ENCODE data around the gene TET3. TPM values are rescaled to one million over a fixed set of nuclear protein-coding genes. Genes with fewer than 3 reads are reported as not detected.
A peak's percentile ranks its signal among the peaks of the same experiment; 100 is the strongest.

The TET3 gene
- total RNA-seq (2022): 23.3 and 24.4 TPM in 2 replicates
- Bru-seq, nascent RNA: percentile 85 among the genes with signal in this experiment
- percentile 83 among the genes with signal in this experiment for BruChase-seq, experiment 1, labeled RNA remaining after a 6-hour chase
- BruChase-seq, experiment 2, labeled RNA remaining after a 2-hour chase: percentile 83 among the genes with signal in this experiment
- long read RNA-seq, partial matches to known transcripts: 0 of 5 reads
- long read RNA-seq, other reads (novel, unspliced or antisense): 5 of 5 reads

DNA sequence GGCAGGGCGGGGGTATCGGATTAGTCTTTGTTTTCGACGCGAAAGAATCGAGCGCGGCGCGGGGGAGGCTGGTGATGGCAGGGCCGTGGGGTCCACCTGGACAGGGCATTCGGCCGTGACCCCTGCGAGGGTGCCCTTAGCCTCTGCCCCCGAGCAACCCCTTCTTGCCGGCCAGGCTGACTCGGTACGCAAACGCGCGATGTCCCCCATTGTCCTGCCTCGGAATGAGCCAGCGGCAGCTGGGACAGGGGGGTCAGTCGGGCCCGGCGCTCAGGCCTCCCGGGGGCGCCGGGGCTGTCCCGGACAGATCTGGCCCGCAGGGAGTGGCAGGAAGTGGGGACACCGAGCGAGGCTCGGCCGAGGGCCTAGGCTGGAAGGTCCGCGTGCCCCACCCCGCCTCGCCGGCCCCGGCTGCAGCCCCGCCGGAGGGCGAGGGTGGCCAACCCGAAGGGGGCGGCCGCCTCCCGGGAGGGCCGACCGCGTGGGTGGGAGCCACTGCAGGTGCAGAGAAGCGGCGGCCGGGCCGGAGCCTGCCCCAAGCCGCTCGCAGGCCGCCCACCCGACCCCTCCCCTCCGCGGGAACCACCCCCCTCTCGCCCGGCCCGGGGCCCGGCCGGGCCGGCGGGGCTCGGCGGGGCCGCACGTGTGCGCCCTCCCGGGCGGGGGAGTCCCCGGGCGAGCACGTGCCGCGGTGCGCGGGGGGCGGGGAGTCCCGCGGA lies at the start of gene TET3:
Gene TET3 (plus strand): TSS at position 708 of the 719 bp plus-strand sequence. CDS start 1,494 bp downstream, outside the sequence.
- BruUV-seq (replicated peaks): no TSS peak
- peak; percentile 73 for DNase-seq
- Mint-ChIP-seq H3K9me3 (ENCODE audit: low read depth, unreplicated experiment) (no peaks in the 10 kb centered on the region), H3K4me1 (ENCODE audit: low read depth, unreplicated experiment) (peaks cover 79% of the 10 kb centered on the region), H3K27ac (ENCODE audit: unreplicated experiment) (peak within 1 kb of the TSS; percentile 95), H3K27me3 (ENCODE audit: unreplicated experiment) (no peaks in the 10 kb centered on the region), H3K4me3 (ENCODE audit: low read depth, unreplicated experiment) (peak within 1 kb of the TSS; percentile 81), H3K36me3 (ENCODE audit: insufficient read depth, unreplicated experiment) (peaks cover 81% of the 10 kb centered on the region)
- CTCF ChIA-PET: no interaction called here
- TF ChIP-seq, protein P1, sequence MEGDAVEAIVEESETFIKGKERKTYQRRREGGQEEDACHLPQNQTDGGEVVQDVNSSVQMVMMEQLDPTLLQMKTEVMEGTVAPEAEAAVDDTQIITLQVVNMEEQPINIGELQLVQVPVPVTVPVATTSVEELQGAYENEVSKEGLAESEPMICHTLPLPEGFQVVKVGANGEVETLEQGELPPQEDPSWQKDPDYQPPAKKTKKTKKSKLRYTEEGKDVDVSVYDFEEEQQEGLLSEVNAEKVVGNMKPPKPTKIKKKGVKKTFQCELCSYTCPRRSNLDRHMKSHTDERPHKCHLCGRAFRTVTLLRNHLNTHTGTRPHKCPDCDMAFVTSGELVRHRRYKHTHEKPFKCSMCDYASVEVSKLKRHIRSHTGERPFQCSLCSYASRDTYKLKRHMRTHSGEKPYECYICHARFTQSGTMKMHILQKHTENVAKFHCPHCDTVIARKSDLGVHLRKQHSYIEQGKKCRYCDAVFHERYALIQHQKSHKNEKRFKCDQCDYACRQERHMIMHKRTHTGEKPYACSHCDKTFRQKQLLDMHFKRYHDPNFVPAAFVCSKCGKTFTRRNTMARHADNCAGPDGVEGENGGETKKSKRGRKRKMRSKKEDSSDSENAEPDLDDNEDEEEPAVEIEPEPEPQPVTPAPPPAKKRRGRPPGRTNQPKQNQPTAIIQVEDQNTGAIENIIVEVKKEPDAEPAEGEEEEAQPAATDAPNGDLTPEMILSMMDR (IDR thresholded peaks at IDR 0.05; ENCODE audit: unreplicated experiment): no peak
- intact Hi-C loops (cut with micrococcal nuclease; ENCODE audit: unreplicated experiment): loop anchor here (5.0 kb wide), 1 partner anchor 138 kb away; no protein-coding TSS in a partner anchor

DNA sequence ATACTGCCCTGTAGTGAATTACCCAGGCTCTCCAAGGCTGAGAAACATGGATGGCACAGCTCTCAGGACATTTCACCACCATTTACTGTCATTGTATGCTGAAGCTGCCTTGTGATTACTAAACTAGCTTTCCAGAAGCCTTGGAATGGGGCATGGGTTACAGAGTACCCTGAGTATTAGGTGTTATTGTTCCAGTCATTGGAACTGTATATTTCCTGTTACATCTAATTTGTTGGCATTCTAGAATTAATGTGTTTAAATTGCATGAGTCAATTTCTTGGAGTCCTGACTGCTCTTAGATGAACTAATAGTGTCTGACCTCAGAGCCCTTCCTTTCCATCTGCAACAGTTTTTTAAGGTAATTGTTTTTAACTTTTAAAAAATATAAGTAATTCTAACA lies 49.1 kb upstream of the TET3 start:
- no peak overlapping the region for H3K27ac Mint-ChIP-seq (ENCODE audit: unreplicated experiment)
- H3K4me1 Mint-ChIP-seq (ENCODE audit: low read depth, unreplicated experiment): peaks cover 46% of the 10 kb centered on the region
- CTCF ChIA-PET: interaction anchor here (1.4 kb wide), 1 partner anchor 45 kb away, joined by 3 read pairs; no protein-coding TSS in a partner anchor
- no TSS peak for BruUV-seq (replicated peaks)
- intact Hi-C loops (cut with micrococcal nuclease; ENCODE audit: unreplicated experiment): no loop called here
- no peaks in the 10 kb centered on the region for H3K9me3 Mint-ChIP-seq (ENCODE audit: low read depth, unreplicated experiment)
- H3K27me3 Mint-ChIP-seq (ENCODE audit: unreplicated experiment): no peaks in the 10 kb centered on the region
- no peak overlapping the region for H3K4me3 Mint-ChIP-seq (ENCODE audit: low read depth, unreplicated experiment)
- DNase-seq: no peak
- H3K36me3 Mint-ChIP-seq (ENCODE audit: insufficient read depth, unreplicated experiment): peaks cover 43% of the 10 kb centered on the region
- TF ChIP-seq, protein P1 (IDR thresholded peaks at IDR 0.05; ENCODE audit: unreplicated experiment): no peak

- peak overlapping the region; percentile 9 for H3K27ac Mint-ChIP-seq (ENCODE audit: unreplicated experiment)
- H3K36me3 Mint-ChIP-seq (ENCODE audit: insufficient read depth, unreplicated experiment): peaks cover 42% of the 10 kb centered on the region
- no peak overlapping the region for H3K4me3 Mint-ChIP-seq (ENCODE audit: low read depth, unreplicated experiment)
- DNase-seq: no peak
- H3K27me3 Mint-ChIP-seq (ENCODE audit: unreplicated experiment): no peaks in the 10 kb centered on the region
- CTCF ChIA-PET: no interaction called here
- H3K4me1 Mint-ChIP-seq (ENCODE audit: low read depth, unreplicated experiment): peaks cover 29% of the 10 kb centered on the region
- no TSS peak for BruUV-seq (replicated peaks)
- H3K9me3 Mint-ChIP-seq (ENCODE audit: low read depth, unreplicated experiment): no peaks in the 10 kb centered on the region
- TF ChIP-seq, protein P1 (IDR thresholded peaks at IDR 0.05; ENCODE audit: unreplicated experiment): no peak
- intact Hi-C loops (cut with micrococcal nuclease; ENCODE audit: unreplicated experiment): no loop called here
These were observed 47.4 kb upstream of the TET3 start for GRCh38 chr2:73937103-73937885.

- Mint-ChIP-seq H3K4me3 (ENCODE audit: low read depth, unreplicated experiment) (no peak overlapping the region), H3K27me3 (ENCODE audit: unreplicated experiment) (no peaks in the 10 kb centered on the region), H3K27ac (ENCODE audit: unreplicated experiment) (peak overlapping the region; percentile 9), H3K4me1 (ENCODE audit: low read depth, unreplicated experiment) (peaks cover 26% of the 10 kb centered on the region), H3K36me3 (ENCODE audit: insufficient read depth, unreplicated experiment) (peaks cover 41% of the 10 kb centered on the region), H3K9me3 (ENCODE audit: low read depth, unreplicated experiment) (no peaks in the 10 kb centered on the region)
- no TSS peak for BruUV-seq (replicated peaks)
- CTCF ChIA-PET: interaction anchor here (0.6 kb wide), 1 partner anchor 212 kb away, joined by 3 read pairs; no protein-coding TSS in a partner anchor
- TF ChIP-seq, protein P1 (IDR thresholded peaks at IDR 0.05; ENCODE audit: unreplicated experiment): no peak
- intact Hi-C loops (cut with micrococcal nuclease; ENCODE audit: unreplicated experiment): no loop called here
- DNase-seq: no peak
These were observed 46.8 kb upstream of the TET3 start for GRCh38 chr2:73937899-73938298.

Data from Calu3 (cell line).